GM19351 (cell line): ENCODE data around the gene SERPINA5.
"Not testable (repeated sequence)": the region's sequence is repeated elsewhere in the genome, so short reads cannot be mapped to it uniquely, and the experiment has no call there.

ENCODE experiments used
- ATAC-seq: cut with Tn5 transposase; IDR thresholded peaks from one replicate; pipeline ENCODE4 v1.9.1; 2021; ENCODE audit warnings: mild to moderate bottlenecking, moderate library complexity; ENCODE audit not compliant: unreplicated experiment

Gene SERPINA5

GRCh38 chr14:94621358-94622134 is 40.3 kb downstream of the SERPINA5 start:
- no peak for ATAC-seq

DNA sequence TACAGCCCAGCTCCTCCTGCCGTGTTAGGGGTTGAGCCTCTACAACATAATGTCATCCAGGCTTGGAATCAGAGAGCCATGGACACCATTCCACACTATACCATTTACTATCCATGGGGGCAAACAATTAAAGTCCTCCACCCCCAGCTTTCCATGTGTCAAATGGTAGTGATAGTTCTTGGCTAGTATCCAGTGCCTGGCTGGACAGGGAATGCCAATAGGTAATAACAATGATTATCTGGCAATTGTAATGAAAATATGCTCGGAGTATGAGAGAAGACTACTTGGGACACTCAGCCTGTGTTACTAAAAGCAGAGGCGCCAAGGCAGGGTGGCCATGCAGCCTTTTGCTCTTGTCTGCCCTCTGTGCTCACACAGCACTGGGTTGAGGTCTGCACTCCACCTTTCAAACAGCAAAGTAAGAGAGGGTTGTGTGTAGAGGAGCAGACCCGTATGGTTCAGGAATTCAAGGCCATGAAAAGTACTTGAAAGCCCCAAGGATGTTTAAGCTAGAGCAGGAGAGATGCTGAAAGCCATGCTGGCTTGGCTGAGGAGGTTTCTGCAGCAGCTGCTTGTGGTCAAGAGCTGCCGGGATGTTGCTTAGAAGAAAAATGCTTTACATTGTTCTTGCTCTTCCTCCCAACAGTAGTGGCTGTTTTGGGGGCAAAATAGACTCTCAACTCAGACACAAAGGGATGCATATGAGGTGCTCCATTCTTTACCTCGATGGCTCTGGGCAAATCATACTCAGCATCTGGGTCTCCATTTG is 41.6 kb downstream of the SERPINA5 start:
- no peak for ATAC-seq

DNA sequence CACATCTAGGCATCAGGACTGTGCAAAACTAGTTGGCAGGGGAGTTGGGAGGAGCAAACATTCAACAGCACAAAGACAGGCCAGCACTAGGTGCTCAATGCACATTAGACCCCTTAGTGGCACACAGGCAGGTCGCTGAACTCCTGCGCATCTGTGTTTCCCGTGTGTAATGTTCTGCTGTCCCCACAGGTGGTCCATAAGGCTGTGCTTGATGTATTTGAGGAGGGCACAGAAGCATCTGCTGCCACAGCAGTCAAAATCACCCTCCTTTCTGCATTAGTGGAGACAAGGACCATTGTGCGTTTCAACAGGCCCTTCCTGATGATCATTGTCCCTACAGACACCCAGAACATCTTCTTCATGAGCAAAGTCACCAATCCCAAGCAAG is 42.2 kb downstream of the SERPINA5 start:
- no peak for ATAC-seq

GRCh38 chr14:94623856-94624499 is 42.8 kb downstream of the SERPINA5 start:
- ATAC-seq = no peak

- no peak for ATAC-seq
Observed at GRCh38 chr14:94624537-94625352, 43.5 kb downstream of the SERPINA5 start.

DNA sequence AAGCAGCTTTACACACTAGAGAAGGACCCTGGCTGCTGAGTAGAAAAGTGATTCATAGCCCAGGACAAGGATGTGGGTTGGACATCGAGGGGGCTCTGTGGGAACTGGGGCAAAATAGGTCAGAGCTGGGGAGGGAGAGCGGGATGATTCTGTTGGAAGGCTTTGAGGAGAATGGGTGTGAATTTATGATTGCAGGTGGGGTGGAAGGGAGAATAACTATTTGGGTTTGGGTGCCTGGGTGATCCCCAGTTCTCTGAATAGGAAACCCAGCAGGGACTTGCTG is 44.1 kb downstream of the SERPINA5 start:
- no peak for ATAC-seq

- ATAC-seq = no peak
Observed at GRCh38 chr14:94628578-94628977, 47.4 kb downstream of the SERPINA5 start.

DNA sequence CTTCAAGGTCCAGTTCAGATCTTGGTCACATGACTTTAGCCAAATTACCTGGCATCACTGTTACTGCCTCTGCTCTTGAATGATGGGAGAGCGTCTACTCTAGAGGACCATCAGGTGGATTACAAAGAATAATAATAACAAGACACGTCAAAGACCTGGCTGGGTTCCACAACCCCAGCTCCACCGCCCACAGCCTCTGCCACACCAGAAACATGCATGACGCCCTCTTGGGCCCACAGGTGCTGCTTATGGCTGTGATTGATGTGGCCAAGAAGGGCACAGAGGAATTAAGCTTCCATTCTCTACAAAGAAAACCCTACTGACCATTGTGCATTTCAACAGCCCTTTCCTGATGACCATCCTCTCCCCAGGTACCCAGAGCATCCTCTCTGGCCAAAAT is 49.2 kb downstream of the SERPINA5 start:
- ATAC-seq = no peak

DNA sequence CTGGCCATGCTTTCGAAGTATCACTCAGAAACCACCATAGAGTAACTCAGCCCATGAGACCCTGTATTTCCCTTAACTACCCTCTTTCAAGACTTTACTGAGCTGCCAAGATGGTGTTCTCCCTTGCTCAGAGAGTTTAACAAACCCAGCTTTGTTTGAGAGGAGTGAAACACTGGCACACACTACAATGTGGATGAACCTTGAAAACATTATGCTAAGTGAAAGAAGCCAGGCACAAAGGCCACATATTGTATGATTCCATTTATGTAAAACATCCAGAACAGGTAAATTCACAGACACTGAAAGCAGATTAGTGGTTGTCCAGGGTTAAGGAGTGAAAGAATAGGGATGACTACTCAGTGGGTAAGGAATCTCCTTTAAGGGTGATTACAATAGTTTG is 49.8 kb downstream of the SERPINA5 start:
- no peak for ATAC-seq

DNA sequence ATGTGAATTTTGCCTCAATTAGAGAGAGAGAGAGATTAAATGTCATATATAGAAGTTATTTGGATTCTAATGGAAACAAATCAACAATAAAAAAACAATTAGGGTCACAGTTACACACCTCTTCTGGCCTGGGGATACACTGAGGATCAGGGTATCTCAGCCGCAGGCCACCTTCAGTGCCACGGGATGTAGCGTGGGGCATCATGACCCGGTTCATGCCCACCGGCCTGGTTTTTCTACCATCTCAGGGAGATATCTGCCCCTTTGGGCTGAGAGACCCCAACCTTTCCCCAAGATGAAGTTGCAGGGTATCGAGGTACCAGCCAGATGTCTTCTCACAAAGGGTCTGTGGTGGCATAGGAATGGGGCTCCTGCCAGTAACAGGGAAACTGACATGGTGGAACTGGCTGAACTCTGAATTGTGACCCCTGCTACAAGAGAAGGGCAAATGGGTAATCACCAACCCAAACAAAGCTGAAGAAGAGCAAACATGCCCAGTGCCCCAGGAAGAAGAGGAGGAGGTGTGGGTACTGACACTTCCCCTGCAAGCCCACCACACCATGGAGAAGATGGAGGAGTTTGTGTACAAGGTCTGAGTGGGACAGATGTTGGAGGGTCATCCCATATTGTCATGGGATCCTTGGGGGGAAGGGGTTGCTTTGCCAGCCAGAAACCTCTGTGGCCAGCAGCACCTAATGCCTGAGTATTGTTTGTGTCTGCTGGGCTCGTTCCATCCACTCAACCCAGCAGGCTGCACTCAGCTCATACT is 50.5 kb downstream of the SERPINA5 start:
- ATAC-seq = no peak

DNA sequence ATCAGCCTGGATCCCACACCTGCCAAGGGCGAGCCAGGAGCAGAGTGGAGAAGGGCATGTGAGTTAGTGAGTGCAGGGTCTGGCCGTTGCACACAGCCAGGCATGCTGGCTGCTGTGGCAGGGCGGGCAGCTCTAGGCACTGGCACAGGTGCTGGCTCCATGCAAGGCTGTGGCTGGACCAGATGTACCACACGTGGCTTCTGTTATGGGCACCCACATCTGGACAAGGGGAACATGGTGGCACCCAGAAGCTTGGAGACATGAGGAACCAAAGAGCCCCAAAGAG is 51.0 kb downstream of the SERPINA5 start:
- ATAC-seq = no peak

- no peak for ATAC-seq
Observed at GRCh38 chr14:94633121-94633520, 51.9 kb downstream of the SERPINA5 start.

DNA sequence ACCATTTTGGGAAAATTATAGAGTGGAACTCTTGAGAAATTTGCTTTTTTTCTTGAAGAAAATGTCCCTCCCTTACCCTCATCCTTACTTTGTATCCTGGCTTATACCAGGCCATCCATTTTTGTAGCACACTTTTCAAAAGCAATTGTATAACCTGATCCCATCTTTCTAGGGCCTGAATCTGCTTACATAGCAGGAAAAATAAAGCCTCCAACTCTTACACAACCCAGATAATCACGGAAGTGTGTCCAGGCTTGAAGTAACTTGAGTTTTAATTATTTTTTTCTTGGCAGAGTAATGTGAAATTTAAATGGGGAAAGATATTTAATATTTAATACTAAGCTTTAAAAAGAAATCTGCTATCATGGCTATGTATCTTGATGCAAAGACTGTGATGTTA is 53.9 kb downstream of the SERPINA5 start:
- ATAC-seq = no peak

GRCh38 chr14:94636744-94637412 is 55.7 kb downstream of the SERPINA5 start:
- no peak for ATAC-seq

- ATAC-seq = not testable (repeated sequence)
Observed at GRCh38 chr14:94637814-94638213, 56.6 kb downstream of the SERPINA5 start.

DNA sequence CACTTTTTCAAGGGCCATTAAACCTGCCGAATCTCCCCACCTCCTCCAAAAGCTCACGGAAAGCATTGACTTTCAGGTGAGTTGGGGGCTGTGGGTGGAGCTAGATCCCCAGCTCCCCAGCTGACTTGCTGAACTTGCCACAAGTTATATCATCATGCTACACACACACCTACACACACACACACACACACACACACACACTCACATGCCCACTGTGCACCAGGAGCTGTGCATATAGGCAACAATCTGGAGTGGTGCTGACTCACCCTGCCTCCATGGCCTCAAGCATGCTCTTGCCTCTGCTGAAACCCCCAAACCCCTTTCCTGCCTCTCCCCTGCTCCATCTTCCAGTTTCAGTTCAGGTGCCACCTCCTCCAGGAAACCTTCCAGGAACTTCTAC is 57.1 kb downstream of the SERPINA5 start:
- ATAC-seq = no peak

- ATAC-seq = no peak
Observed at GRCh38 chr14:94638961-94639817, 58.0 kb downstream of the SERPINA5 start.

GRCh38 chr14:94640721-94641631 is 59.8 kb downstream of the SERPINA5 start:
- no peak for ATAC-seq
